ENCODE data around the gene PROSER3. TPM values are rescaled to one million over a fixed set of nuclear protein-coding genes. Genes with fewer than 3 reads are reported as not detected.

Gene PROSER3
- total RNA-seq, 2 experiments from 2014 or later: 47.1 to 52.4 TPM

- Mint-ChIP-seq H3K27ac (no peak overlapping the region), H3K9me3 (no peaks in the 10 kb centered on the region), H3K4me1 (peaks cover 20% of the 10 kb centered on the region), H3K4me3 (no peak overlapping the region), H3K36me3 (ENCODE audit: low read depth) (peaks cover 70% of the 10 kb centered on the region), H3K27me3 (no peaks in the 10 kb centered on the region)
- ChIA-PET CTCF (no interaction called here), POLR2A (interaction anchor here (1.2 to 4.1 kb wide), 2 partner anchors 11 to 16 kb away, joined by 7 to 13 read pairs; partner anchors contain the start of genes PSENEN and U2AF1L4)
- DNase-seq: no peak
Measured at GRCh38 chr19:35734273-35734672, 23.7 kb upstream of the PROSER3 start.

GRCh38 chr19:35734889-35735288, 23.1 kb upstream of the PROSER3 start:
- Mint-ChIP-seq H3K27ac (no peak overlapping the region), H3K4me3 (no peak overlapping the region), H3K9me3 (no peaks in the 10 kb centered on the region), H3K27me3 (no peaks in the 10 kb centered on the region), H3K4me1 (peaks cover 24% of the 10 kb centered on the region), H3K36me3 (ENCODE audit: low read depth) (peaks cover 64% of the 10 kb centered on the region)
- POLR2A ChIA-PET: interaction anchor here (1.2 to 4.1 kb wide), 3 partner anchors 10 to 16 kb away, joined by 4 to 13 read pairs (median 7); partner anchors contain the start of genes PSENEN and U2AF1L4
- CTCF ChIA-PET: no interaction called here
- DNase-seq: no peak

GRCh38 chr19:35736913-35737886, 20.8 kb upstream of the PROSER3 start:
- no peak for DNase-seq
- POLR2A ChIA-PET: interaction anchor here (0.7 to 4.1 kb wide), 11 partner anchors 8 to 83 kb away, joined by 3 to 17 read pairs (median 4); partner anchors contain the start of genes KMT2B, LIN37, PSENEN and U2AF1L4

GRCh38 chr19:35738021-35738886, 19.7 kb upstream of the PROSER3 start:
- H3K4me1 Mint-ChIP-seq: peaks cover 37% of the 10 kb centered on the region
- peak overlapping the region; percentile 21 for H3K4me3 Mint-ChIP-seq
- peak overlapping the region; percentile 10 for H3K27ac Mint-ChIP-seq
- ChIA-PET CTCF (interaction anchor here (0.8 to 2.5 kb wide), 5 partner anchors 10 to 46 kb away, joined by 3 to 12 read pairs (median 4); partner anchors contain the start of gene LIN37), POLR2A (interaction anchor here (0.7 to 5.3 kb wide), 9 partner anchors 10 to 82 kb away, joined by 3 to 45 read pairs (median 4); partner anchors contain the start of gene KMT2B)
- peaks cover 47% of the 10 kb centered on the region for H3K36me3 Mint-ChIP-seq (ENCODE audit: low read depth)
- H3K27me3 Mint-ChIP-seq: no peaks in the 10 kb centered on the region
- no peak for DNase-seq
- no peaks in the 10 kb centered on the region for H3K9me3 Mint-ChIP-seq

More at GRCh38 chr19:35736913-35737886, 20.8 kb upstream of the PROSER3 start:
- Mint-ChIP-seq H3K9me3 (no peaks in the 10 kb centered on the region), H3K27ac (peak overlapping the region; percentile 70), H3K27me3 (no peaks in the 10 kb centered on the region), H3K4me3 (no peak overlapping the region), H3K4me1 (peaks cover 29% of the 10 kb centered on the region), H3K36me3 (ENCODE audit: low read depth) (peaks cover 45% of the 10 kb centered on the region)
- CTCF ChIA-PET: interaction anchor here (0.7 to 2.5 kb wide), 8 partner anchors 11 to 44 kb away, joined by 3 to 12 read pairs (median 4); partner anchors contain the start of gene LIN37

- POLR2A ChIA-PET: interaction anchor here (1.0 to 5.3 kb wide), 2 partner anchors 19 to 81 kb away, joined by 3 to 45 read pairs; partner anchors contain the start of gene KMT2B
- CTCF ChIA-PET: interaction anchor here (0.8 kb wide), 1 partner anchor 46 kb away, joined by 3 read pairs; no protein-coding TSS in a partner anchor
- H3K36me3 Mint-ChIP-seq (ENCODE audit: low read depth): peaks cover 44% of the 10 kb centered on the region
- H3K9me3 Mint-ChIP-seq: no peaks in the 10 kb centered on the region
- H3K4me3 Mint-ChIP-seq: peak overlapping the region; percentile 21
- no peak overlapping the region for H3K27ac Mint-ChIP-seq
- H3K27me3 Mint-ChIP-seq: no peaks in the 10 kb centered on the region
- H3K4me1 Mint-ChIP-seq: peaks cover 41% of the 10 kb centered on the region
- DNase-seq: no peak
Measured at GRCh38 chr19:35738887-35739229, 19.1 kb upstream of the PROSER3 start.

GRCh38 chr19:35739275-35740107, 18.5 kb upstream of the PROSER3 start:
- H3K36me3 Mint-ChIP-seq (ENCODE audit: low read depth): peaks cover 44% of the 10 kb centered on the region

GRCh38 chr19:35740108-35740422, 17.9 kb upstream of the PROSER3 start:
- ChIA-PET POLR2A (interaction anchor here (0.6 to 5.3 kb wide), 13 partner anchors 8 to 578 kb away, joined by 3 to 45 read pairs (median 5); partner anchors contain the start of genes COX6B1 and KMT2B), CTCF (interaction anchor here (0.8 to 1.3 kb wide), 6 partner anchors 17 to 80 kb away, joined by 3 to 10 read pairs (median 5); partner anchors contain the start of gene HSPB6)
- H3K27me3 Mint-ChIP-seq: no peaks in the 10 kb centered on the region
- H3K27ac Mint-ChIP-seq: no peak overlapping the region
- H3K9me3 Mint-ChIP-seq: no peaks in the 10 kb centered on the region
- peaks cover 39% of the 10 kb centered on the region for H3K36me3 Mint-ChIP-seq (ENCODE audit: low read depth)
- no peak for DNase-seq
- peak overlapping the region; percentile 81 for H3K4me3 Mint-ChIP-seq
- H3K4me1 Mint-ChIP-seq: peaks cover 48% of the 10 kb centered on the region

More at GRCh38 chr19:35739275-35740107, 18.5 kb upstream of the PROSER3 start:
- Mint-ChIP-seq H3K4me1 (peaks cover 47% of the 10 kb centered on the region), H3K4me3 (peak overlapping the region; percentile 81), H3K27me3 (no peaks in the 10 kb centered on the region), H3K27ac (no peak overlapping the region), H3K9me3 (no peaks in the 10 kb centered on the region)
- ChIA-PET POLR2A (interaction anchor here (0.6 to 5.3 kb wide), 11 partner anchors 7 to 577 kb away, joined by 3 to 45 read pairs (median 5); partner anchors contain the start of gene KMT2B), CTCF (interaction anchor here (0.8 to 1.3 kb wide), 2 partner anchors 19 to 47 kb away, joined by 3 to 5 read pairs; no protein-coding TSS in a partner anchor)
- DNase-seq: no peak

GRCh38 chr19:35740423-35741202, 17.4 kb upstream of the PROSER3 start:
- H3K27ac Mint-ChIP-seq: peak overlapping the region; percentile 88
- peak; percentile 97 for DNase-seq
- POLR2A ChIA-PET: interaction anchor here (0.6 to 5.3 kb wide), 17 partner anchors 8 to 578 kb away, joined by 3 to 45 read pairs (median 5); partner anchors contain the start of genes APLP1, COX6B1 and KMT2B
- peaks cover 49% of the 10 kb centered on the region for H3K4me1 Mint-ChIP-seq
- peaks cover 40% of the 10 kb centered on the region for H3K36me3 Mint-ChIP-seq (ENCODE audit: low read depth)
- peak overlapping the region; percentile 81 for H3K4me3 Mint-ChIP-seq
- no peaks in the 10 kb centered on the region for H3K27me3 Mint-ChIP-seq
- no peaks in the 10 kb centered on the region for H3K9me3 Mint-ChIP-seq
- CTCF ChIA-PET: interaction anchor here (0.8 to 1.3 kb wide), 6 partner anchors 16 to 79 kb away, joined by 3 to 10 read pairs (median 5); partner anchors contain the start of gene HSPB6

- Mint-ChIP-seq H3K27ac (peak overlapping the region; percentile 88), H3K36me3 (ENCODE audit: low read depth) (peaks cover 39% of the 10 kb centered on the region), H3K27me3 (no peaks in the 10 kb centered on the region), H3K4me1 (peaks cover 53% of the 10 kb centered on the region), H3K9me3 (no peaks in the 10 kb centered on the region), H3K4me3 (peak overlapping the region; percentile 81)
- no peak for DNase-seq
- ChIA-PET CTCF (interaction anchor here (1.1 to 1.3 kb wide), 4 partner anchors 21 to 79 kb away, joined by 5 to 10 read pairs (median 6); no protein-coding TSS in a partner anchor), POLR2A (interaction anchor here (0.9 to 5.3 kb wide), 12 partner anchors 9 to 190 kb away, joined by 3 to 45 read pairs (median 6); partner anchors contain the start of genes APLP1, COX6B1 and KMT2B)
Measured at GRCh38 chr19:35741203-35741515, 16.8 kb upstream of the PROSER3 start.

- Mint-ChIP-seq H3K27me3 (no peaks in the 10 kb centered on the region), H3K9me3 (no peaks in the 10 kb centered on the region), H3K4me3 (peak within 1 kb of the TSS; percentile 81), H3K4me1 (peaks cover 54% of the 10 kb centered on the region), H3K36me3 (ENCODE audit: low read depth) (peaks cover 35% of the 10 kb centered on the region), H3K27ac (peak within 1 kb of the TSS; percentile 88)
- ChIA-PET POLR2A (interaction anchor here (0.7 to 5.3 kb wide), 10 partner anchors 11 to 138 kb away, joined by 3 to 45 read pairs (median 4); partner anchors contain the start of genes HSPB6, KMT2B and PROSER3), CTCF (interaction anchor here (0.6 to 1.5 kb wide), 2 partner anchors 47 to 189 kb away, joined by 3 to 5 read pairs; no protein-coding TSS in a partner anchor)
- peak; percentile 76 for DNase-seq
Measured at GRCh38 chr19:35742121-35742724, 15.8 kb upstream of the PROSER3 start, which contains the start of gene IGFLR1. TSS of gene IGFLR1 (minus strand) at chr19:35742452. CDS start at chr19:35741180, 1,272 bp downstream.
